Measurements from ENCODE around the gene TENM4.
A peak's percentile ranks its signal among the peaks of the same experiment; 100 is the strongest.

TENM4 gene

DNA sequence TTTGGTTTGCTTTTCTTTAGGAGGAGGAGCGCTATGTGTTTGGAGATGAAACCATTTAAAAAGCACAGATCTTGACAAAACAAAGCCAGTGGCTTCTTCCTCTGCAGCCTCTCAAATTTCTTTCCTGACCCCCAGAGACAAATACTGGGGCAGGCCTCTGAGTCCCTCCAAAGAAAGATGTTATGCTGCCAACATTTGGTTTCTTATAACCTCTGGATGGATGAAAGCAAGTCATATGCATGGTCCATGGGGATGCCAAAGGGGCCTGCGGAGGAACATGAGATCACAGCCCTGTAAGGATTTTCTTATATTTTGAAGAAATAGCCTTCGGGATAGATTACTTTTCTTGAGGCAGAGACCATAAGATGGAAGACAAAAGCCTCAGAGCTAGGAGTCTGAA, 179.1 kb downstream of the TENM4 start:
- no peaks in the 10 kb centered on the region for H3K36me3 ChIP-seq (replicated peaks)
- in situ Hi-C loops (cut with HindIII; ENCODE audit: low pct_ligation_motif_present, low sequenced_read_pairs) = no loop called here
- no peak for DNase-seq
- H3K4me3 ChIP-seq (ENCODE audit: low read depth, low read length) = no peak overlapping the region
- H3K27me3 ChIP-seq (replicated peaks) = no peaks in the 10 kb centered on the region
- no peak overlapping the region for H3K27ac ChIP-seq
- TF ChIP-seq, protein P1, sequence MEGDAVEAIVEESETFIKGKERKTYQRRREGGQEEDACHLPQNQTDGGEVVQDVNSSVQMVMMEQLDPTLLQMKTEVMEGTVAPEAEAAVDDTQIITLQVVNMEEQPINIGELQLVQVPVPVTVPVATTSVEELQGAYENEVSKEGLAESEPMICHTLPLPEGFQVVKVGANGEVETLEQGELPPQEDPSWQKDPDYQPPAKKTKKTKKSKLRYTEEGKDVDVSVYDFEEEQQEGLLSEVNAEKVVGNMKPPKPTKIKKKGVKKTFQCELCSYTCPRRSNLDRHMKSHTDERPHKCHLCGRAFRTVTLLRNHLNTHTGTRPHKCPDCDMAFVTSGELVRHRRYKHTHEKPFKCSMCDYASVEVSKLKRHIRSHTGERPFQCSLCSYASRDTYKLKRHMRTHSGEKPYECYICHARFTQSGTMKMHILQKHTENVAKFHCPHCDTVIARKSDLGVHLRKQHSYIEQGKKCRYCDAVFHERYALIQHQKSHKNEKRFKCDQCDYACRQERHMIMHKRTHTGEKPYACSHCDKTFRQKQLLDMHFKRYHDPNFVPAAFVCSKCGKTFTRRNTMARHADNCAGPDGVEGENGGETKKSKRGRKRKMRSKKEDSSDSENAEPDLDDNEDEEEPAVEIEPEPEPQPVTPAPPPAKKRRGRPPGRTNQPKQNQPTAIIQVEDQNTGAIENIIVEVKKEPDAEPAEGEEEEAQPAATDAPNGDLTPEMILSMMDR (IDR thresholded peaks at IDR 0.05; ENCODE audit: low read depth, low read length, missing control alignments) = no peak

DNA sequence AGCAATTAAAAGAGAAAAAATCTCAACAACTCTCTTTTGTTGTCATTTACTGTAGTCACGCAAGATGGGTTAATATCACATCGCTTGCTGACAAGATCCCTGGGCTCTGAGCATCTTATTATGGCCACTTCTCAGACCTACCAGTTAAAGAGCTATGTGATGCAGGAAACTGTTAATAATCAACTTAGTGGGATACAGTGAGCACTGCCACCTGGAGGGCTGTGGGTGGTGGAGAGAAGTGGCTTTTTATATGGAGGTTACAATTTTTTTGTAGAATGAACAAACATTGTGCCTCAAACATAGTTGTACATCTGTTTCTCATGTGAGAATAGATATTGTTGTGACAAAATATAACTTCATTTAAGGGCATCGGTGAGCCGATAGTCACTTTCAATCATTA, 181.0 kb downstream of the TENM4 start:
- H3K36me3 ChIP-seq (replicated peaks) = no peaks in the 10 kb centered on the region
- no peak overlapping the region for H3K27ac ChIP-seq
- no peaks in the 10 kb centered on the region for H3K27me3 ChIP-seq (replicated peaks)
- TF ChIP-seq, protein P1 (IDR thresholded peaks at IDR 0.05; ENCODE audit: low read depth, low read length, missing control alignments) = peak; percentile 55
- in situ Hi-C loops (cut with HindIII; ENCODE audit: low pct_ligation_motif_present, low sequenced_read_pairs) = no loop called here
- no peak overlapping the region for H3K4me3 ChIP-seq (ENCODE audit: low read depth, low read length)
- no peak for DNase-seq

DNA sequence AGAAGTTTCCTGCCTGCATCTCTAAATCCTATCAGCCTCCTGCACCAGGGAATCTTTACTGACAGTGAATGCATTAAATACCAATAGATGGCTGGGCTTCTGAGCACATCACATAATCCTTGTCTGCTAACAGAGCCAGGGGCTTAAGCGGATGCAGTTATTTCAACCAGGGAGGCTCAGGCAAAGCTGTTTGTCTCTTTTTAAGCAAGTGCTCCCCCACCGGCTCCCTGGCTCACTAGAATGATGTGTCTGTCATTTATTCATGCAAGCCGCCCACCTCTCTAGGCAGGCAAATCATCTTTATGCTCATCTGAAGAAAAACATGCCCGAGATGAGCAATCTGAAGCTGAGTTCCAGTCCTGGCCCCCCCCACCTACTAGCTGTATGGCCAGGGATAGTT, 182.3 kb downstream of the TENM4 start:
- in situ Hi-C loops (cut with HindIII; ENCODE audit: low pct_ligation_motif_present, low sequenced_read_pairs) = no loop called here
- TF ChIP-seq, protein P1 (IDR thresholded peaks at IDR 0.05; ENCODE audit: low read depth, low read length, missing control alignments) = no peak

DNA sequence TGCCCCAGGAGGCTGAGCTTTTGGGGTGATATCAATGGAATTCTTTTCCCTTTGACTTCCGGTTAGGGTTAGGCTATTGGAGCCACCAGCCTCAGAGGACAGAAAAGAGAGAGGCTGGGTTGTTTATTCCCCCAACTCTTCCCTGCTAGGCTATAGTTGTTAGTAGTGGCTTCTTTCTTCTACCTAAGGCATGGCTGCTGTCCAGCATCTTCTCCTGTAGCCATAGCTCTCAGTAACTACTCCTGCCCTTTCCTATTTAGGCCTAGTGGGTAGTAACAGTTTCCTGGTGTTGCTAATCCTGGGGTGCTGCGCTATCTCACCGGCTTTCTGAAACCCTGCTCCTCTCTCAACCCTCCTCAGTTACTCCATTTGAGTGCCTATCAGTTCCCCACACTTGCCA, 184.9 kb downstream of the TENM4 start:
- TF ChIP-seq, protein P1 (IDR thresholded peaks at IDR 0.05; ENCODE audit: low read depth, low read length, missing control alignments) = no peak
- DNase-seq = no peak
- Histone ChIP-seq H3K4me3 (ENCODE audit: low read depth, low read length) (no peak overlapping the region), H3K36me3 (replicated peaks) (no peaks in the 10 kb centered on the region), H3K27ac (no peak overlapping the region), H3K27me3 (replicated peaks) (no peaks in the 10 kb centered on the region)
- in situ Hi-C loops (cut with HindIII; ENCODE audit: low pct_ligation_motif_present, low sequenced_read_pairs) = no loop called here

More for the DNA sequence above, 182.3 kb downstream of the TENM4 start:
- no peaks in the 10 kb centered on the region for H3K27me3 ChIP-seq (replicated peaks)
- no peaks in the 10 kb centered on the region for H3K36me3 ChIP-seq (replicated peaks)
- H3K4me3 ChIP-seq (ENCODE audit: low read depth, low read length) = no peak overlapping the region
- DNase-seq = no peak
- H3K27ac ChIP-seq = no peak overlapping the region

DNA sequence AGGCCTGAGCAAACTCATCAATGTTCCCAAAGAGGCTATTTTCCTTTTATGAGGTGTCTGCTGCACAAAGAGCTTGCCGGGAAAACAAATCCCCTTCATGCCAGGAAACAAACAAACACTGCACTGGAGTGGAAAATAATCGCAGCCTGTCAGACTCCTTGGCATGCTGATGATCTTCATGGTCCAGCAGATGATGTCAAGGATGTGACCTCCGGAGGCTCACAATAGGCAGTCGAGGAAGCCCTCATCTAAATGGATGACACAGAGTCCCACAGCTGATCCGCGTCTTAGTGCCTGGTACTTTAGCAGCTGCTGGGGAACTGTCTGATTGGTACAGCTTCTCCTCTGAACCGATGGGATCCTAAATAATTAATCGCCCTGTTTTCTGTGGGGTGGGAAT, 187.6 kb downstream of the TENM4 start:
- Histone ChIP-seq H3K4me3 (ENCODE audit: low read depth, low read length) (no peak overlapping the region), H3K27ac (no peak overlapping the region), H3K27me3 (replicated peaks) (no peaks in the 10 kb centered on the region), H3K36me3 (replicated peaks) (no peaks in the 10 kb centered on the region)
- in situ Hi-C loops (cut with HindIII; ENCODE audit: low pct_ligation_motif_present, low sequenced_read_pairs) = no loop called here
- TF ChIP-seq, protein P1 (IDR thresholded peaks at IDR 0.05; ENCODE audit: low read depth, low read length, missing control alignments) = no peak
- no peak for DNase-seq

DNA sequence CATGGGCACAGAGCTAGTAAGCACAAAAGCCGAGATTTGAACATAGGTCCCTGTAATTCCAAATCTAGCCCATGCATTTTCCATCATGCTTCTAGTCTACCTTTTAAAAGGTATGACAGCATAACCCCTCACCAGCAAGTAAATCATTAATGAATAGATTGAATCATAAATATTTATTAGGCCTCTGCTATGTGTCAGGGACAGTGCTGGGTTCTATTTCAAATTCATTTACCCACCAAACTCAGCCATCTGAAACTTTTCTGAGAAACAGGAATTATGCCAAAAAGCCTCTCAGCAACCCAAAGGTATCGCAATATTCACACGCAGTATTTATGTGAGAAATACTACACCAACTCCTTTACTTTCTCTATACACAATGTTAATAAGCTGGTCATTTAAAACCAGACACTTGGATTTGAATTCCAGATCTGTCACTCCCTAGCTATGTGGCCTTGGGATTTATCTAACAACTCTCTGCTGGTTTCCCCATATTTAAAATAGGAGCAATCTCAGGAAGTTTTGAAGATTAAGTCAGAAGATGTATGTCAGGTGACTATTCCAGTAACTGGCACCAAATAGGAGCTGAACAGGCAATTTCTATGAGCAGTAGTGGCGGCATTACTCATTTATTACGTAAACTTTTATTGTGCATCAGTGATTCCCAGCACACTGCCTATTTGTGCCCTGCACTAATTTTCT, 191.4 kb downstream of the TENM4 start:
- Histone ChIP-seq H3K27me3 (replicated peaks) (no peaks in the 10 kb centered on the region), H3K36me3 (replicated peaks) (no peaks in the 10 kb centered on the region), H3K27ac (no peak overlapping the region), H3K4me3 (ENCODE audit: low read depth, low read length) (no peak overlapping the region)
- TF ChIP-seq, protein P1 (IDR thresholded peaks at IDR 0.05; ENCODE audit: low read depth, low read length, missing control alignments) = no peak
- in situ Hi-C loops (cut with HindIII; ENCODE audit: low pct_ligation_motif_present, low sequenced_read_pairs) = no loop called here
- no peak for DNase-seq

Data from brain microvascular endothelial cell (primary cell).